Stimulated activated CD4-positive, alpha-beta T cell treated with anti-CD3 and anti-CD28 coated beads, Interleukin-2, amount 100 ng/mL, for 4 hours (primary cell): ENCODE data around the gene COPS7A.

Experiments used
- DNase-seq: peaks from one replicate; pipeline ENCODE4 v3.0.0-alpha.2; 2020; ENCODE audit warnings: low read depth

COPS7A gene, protein sequence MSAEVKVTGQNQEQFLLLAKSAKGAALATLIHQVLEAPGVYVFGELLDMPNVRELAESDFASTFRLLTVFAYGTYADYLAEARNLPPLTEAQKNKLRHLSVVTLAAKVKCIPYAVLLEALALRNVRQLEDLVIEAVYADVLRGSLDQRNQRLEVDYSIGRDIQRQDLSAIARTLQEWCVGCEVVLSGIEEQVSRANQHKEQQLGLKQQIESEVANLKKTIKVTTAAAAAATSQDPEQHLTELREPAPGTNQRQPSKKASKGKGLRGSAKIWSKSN

DNA sequence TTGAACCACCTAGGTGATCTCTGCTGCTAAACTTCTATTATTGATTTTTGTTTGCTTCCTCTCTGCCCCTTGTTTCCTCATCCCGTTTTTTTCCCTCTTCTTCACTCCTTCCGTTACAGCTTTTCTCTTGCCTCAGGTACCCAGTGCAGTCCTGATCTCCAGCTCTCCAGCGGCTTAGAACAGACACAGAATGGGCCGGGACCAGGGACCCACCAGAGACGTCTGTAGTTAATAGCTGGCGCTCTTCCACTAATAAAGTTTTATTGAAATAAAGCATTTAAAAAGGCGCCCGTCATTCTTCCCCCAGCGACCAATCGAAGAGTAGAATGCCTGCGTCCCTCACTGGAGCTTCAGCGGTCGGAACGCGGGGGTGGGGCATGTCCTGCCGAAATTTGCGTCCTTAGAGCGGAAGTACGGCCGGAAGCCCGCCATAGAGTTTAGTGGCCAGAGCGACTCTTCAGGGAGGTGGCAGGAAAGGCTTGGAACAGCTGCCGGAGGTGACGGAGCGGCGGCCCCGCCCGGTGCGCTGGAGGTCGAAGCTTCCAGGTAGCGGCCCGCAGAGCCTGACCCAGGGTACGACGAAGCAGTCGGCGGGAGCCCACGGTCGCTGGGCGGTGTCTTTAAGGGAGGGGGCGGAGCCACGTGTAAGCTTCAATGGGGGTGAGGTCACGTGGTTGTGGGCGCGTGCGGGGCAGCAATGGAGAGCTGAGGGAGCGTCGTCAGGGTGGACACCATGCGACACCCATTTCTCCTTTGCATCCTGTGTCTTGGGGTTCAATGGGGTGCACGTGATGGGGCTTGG is at the start of gene COPS7A:
TSS of gene COPS7A (plus strand) at position 440 of the 802 bp plus-strand sequence. CDS start 611 bp downstream, outside the sequence.
- DNase-seq: peak; percentile 80

DNA sequence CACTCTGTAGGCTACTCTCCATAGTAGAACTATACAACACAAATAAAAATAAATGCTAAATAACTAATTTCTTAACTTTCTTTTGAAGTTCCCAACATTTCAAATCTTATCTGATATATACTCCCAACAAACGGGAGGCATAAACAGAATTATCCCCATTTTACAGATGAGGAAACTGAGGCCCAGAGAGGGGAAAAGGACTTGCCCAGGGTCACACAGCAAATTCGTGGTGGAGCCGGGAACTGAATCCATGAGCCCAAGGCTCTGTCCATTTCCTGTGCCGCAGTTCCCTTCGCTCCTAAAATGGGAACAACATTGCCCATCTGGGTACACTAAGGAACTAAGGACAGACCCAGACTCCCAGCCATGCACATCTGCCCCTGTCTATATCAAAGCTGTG is 46.9 kb upstream of the COPS7A start:
- DNase-seq: no peak

DNA sequence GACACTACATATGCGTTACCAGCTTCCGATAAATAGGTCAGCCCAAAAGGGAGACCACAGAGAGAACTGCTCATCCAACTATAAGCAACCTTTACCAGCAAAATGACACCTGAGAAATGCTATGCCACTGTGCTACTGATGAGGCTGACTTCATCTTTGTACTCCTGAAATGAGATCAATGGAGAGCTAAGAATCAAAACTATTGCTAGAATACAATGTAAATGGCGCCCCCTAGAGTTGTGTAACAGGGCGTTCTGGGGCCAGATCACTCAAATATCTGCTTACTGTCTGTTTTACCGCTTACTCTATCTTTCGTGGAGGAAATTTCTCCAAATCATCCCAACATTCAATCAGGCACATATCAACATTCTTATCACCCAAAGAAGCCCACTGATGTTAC is 39.2 kb upstream of the COPS7A start:
- DNase-seq: peak; percentile 25

DNA sequence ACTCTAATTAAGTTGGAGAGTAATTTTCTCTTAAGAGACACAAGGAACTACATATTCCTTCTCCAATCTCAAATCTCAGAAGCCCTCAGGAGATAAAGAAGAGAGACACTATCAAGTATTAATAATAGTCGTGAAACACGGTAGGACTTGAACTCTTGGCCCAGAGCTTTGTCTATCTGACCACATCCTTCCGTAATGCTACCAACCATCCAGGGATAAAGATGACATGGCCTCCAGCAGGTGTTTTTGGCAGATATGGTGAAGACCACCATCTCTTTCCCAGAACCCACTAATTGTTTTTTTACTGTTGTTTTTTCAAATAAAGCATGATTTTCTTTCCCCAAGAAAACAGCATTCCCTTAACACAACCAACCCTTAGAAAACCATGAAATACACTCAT is 38.0 kb upstream of the COPS7A start:
- no peak for DNase-seq

DNA sequence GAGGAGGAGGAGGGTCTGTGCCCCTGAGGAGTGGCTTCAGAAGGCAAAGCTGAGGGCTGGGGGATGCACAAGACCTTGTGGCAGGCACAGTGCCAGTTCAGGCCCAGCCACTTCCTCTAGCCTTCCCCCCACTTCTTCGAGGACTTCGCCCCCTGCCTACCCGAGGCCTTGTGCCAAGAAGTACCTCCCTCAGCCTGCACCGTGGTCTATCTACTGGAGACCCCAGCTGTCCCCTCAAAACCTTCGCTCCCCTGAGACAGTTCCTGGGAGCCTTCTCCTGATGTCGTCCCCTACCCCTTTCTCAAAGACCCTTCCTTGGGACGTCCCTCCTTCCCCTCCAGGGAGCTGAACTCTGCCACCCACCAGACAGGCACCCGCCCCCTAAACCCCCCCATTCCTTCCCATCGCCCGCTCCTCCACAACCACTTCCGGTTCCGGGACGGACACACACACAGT is 35.3 kb upstream of the COPS7A start:
- DNase-seq: peak; percentile 10

DNA sequence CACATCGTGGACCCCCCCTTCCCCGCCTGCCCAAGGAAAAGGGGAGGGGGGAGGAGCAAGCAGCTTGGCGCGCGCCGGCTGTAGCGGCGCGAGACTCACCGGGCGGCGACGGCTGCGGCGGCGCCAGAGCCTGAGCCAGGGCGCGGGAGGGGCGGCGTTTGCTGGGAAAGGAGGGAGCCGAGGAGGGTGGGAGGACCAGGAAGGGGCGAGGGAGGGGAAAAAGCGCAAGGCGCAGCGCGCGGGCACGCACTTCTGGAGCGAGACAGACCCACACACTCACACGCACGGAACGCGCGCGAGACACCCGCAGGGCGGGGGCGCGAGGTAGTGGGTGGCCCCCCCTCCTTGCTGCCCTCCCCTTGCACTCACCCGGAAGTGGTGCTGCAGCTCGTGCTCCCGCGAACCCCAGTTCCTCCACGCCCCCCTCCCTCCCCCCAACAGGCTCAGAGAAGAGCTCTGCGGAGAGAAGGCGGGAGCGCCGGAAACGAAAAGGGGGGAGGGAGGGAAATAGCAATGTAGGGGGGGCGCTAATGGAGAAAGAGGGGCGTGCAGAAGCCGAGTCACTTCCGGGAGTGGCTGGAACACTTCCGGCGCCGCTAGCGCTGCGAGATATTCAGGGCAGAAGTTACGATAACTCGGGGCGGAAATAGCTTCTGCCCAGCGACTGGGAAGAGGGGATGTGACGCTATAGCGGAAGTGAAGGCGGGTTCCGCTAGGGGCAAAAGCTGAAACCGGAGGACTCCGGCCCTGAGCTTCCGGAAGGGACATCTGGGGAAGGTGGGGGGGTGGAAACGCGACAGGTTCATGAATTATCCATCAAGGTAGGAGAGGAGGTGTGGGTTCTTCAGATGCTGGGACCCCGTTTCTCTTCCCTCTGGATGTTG is 34.6 kb upstream of the COPS7A start, which contains the start of gene ZNF384:
TSS of gene ZNF384 (minus strand) at position 377 of the 884 bp plus-strand sequence. CDS start 9,855 bp downstream, outside the sequence.
- DNase-seq: peak; percentile 93

DNA sequence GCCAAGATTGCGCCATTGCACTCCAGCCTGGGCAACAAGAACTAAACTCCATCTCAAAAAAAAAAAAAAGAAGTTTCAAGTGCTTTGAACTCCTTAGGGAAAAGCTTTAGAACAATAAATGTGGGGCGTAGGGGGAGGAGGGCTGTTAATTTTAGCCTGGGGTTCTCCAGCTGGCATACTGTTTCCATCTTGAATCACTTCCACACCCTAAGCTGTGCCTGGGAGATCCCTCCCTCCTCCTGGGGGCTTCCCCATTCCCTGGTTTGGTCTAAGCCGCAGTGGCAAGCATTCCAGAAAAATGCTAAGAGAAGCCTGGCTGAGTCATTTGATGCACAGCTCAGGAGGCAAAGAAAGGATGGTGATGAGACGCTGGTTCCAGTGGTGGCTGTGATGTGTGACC is 32.4 kb upstream of the COPS7A start:
- DNase-seq: no peak

DNA sequence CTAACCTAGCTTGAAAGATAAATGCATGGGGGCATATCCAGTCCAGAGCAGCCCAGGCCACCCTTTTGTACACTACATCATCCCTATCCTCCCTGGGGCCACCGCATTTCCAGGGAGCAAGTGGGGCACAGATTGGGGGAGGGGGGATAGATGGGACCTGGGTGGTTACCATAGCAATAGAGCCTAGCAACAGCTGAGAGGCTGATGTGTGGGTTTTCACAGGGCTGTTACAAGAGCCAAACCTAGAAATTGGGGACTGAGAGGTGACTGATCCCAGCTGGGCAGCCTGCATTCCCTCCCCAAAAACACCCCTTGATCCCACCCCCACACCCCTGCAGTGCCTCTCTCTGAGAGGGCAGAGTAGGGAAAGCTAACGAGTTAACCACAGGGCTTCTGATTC is 31.0 kb upstream of the COPS7A start:
- DNase-seq: no peak

DNA sequence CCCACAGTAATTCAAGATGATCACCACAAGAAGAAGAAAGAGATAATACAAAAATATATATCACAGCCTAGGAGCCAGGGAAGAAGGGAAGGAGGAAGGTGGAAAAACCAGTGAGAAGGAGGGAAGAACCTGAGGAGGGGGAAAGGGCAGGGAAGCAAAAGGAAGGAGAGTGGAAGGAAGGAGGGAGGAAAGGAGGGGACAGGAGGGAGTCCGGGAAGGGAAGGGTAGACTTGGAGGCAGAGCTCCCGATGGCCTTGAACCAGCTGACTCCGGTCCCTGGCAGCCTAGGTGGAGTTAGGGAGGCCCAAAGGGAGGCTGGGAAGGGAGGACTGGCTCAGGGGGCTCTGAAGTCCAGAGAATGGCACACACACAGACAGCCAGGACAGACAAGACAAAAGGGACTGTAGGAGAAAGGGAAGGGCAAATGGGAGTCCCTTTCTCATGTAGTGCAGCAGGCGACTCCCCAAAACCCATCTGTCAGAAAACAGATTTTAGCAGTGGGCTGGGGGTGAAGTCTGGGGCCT is 30.0 kb upstream of the COPS7A start:
- no peak for DNase-seq

DNA sequence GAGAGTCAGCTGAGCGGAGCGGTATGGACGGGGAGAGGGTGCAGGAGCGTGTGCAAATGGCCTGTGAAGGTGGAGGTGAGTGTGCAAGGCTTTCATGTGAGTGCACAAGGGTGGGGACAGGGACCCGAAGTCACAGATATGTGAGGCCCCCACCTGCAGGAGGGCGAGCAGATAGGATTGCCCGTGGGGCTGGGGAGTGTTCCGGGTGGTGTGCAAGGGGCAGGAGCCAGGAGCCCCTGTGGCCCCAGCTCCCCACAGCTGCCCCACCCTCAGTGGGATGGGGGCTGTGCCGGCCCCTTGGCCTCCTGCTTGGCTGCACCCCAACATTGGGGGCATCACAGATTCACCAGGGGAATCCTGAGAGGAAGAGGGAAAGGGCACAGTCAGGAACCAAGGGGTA is 29.1 kb upstream of the COPS7A start:
- no peak for DNase-seq

DNA sequence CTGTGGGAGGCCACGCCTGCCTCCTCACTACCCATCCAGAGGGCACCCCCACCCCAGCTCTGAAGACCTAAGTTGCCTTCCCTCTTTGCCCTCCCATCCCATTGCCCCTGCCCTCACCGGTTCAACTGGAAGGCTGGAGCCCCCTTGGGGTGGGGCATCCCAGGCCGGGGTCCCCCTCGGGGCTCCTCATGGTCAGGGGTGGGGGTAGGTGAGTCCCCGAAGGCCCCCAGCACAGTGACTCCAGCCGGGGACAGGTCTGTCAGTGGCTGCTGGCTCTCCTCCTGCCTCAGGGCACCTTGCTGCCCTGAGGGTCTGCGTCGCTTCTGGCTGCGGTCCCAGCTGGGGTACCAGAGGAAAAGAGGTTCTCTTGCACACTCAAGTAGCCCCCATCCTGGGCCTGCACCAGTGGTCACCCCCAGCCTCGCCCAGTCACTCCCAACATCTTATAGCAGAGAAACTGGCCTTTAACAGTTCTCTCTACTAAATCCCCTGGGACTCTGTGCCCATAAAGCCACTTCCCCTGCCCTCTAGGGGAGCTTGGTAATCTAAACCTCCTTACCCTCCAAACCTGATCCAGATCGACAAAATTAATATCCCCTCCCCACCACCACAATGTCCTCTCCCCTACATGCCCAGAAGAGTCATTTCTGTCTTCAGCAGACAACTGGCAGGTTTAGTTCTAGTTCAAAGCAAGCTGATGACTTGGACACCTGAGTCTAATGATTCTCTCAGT is 28.4 kb upstream of the COPS7A start:
- no peak for DNase-seq

DNA sequence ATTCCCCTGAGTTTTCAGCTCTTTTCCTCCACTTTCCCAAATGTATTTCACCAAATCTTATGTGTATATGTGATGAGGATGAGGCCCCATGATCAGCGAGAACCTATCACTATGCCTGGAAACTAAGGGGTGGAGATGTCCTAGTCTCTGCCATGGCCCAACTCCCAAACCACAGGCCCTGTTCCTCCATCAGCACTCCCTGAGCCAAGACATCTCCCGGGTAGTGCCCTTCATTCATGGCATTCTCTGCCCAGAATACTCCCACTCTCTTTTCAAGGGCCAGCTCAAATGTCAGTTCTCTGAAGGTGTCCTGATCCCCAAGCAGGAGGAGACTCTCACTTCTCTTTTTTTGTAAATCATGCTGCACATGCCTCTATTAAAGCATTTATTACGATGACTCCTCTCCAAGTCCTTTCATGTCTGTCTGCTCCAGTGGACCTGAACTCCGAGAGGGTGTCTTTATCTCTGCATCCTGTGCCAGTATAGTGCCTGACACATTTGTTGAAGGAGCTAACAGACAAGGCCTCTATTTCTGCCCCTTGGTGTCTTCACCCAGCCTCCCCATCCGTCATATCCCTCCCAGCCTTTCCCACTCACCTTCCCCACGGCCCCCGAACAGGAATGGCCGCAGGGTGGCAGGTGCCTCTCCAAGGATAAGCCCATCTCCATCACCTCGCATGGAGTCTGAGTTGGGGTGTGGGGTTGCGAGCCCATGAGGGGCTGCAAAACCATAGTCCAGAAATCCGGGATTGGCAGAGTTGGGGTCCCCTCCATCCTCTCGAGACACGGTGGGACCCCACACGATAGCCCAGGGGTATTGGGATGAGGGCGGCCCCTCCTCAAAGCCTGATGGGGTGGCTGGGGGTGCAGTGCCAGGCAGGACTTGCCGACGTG is 26.9 kb upstream of the COPS7A start:
- no peak for DNase-seq

DNA sequence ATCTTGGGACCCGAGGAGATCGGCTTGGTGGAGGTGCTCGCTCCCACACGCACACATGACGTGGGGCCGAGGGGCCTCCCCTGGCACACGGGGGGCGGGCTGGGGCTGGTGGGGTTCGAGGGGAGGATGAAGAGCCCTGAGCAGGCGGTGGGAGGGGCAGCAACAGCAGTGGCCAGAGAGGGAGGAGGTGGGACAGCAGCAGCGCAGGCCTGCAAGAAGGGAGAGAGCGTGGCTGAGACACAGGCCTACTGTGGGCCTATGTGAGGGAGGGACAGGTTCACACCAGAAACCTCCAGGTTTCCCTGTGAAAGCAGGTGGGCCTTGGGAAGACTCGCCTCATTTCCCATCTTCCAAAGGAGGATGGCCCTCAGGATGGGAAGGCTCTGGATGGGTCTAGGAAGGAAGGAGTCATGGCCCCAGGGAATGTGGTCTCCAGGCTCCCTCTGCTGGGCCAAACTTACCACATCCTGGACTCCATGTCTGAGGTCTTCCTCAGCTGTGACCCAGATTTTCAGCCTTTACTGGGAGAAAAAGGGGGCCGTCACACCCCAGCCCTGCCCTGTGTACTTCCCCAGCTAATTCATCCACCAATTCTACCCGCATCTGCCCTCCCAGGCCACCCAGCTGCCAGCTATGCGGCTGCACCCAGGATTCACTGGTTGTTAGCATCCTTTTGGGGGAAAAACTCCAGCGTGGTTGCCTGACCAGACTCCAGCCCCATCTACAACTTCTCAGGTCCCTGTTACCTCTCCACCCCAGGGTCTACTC is 26.1 kb upstream of the COPS7A start:
- no peak for DNase-seq

DNA sequence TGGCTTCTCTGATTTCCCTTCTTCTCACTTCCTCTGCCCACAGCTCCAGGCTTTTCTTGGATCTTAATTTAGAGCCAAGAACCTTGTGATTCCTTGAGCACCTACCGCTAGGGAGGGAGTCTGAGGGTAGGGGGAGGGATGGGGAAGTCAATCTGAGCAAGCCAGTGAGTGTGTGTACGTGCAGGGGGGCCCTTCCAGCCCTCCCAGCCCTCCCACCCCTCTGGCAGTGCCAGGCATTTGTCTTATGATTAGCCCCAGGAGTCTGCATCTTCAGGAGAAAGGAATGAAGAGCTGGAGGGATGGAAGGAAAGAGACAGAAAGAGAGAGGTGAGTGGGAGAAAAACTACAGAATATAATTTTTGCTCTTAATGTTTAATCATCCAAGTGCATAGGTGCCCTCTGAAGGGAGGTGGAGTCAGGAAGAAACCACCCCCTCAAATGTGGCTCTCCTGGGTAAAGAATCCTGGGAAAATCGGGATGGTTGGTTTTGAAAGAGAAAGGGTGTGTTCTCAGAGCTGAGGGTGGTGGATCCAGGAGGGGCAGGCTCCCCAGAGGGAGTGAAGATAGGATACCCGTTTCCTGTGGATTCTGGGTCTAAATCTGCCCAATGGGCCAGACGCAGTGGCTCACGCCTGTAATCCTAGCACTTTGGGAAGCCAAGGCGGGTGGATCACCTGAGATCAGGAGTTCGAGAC is 25.3 kb upstream of the COPS7A start:
- no peak for DNase-seq

DNA sequence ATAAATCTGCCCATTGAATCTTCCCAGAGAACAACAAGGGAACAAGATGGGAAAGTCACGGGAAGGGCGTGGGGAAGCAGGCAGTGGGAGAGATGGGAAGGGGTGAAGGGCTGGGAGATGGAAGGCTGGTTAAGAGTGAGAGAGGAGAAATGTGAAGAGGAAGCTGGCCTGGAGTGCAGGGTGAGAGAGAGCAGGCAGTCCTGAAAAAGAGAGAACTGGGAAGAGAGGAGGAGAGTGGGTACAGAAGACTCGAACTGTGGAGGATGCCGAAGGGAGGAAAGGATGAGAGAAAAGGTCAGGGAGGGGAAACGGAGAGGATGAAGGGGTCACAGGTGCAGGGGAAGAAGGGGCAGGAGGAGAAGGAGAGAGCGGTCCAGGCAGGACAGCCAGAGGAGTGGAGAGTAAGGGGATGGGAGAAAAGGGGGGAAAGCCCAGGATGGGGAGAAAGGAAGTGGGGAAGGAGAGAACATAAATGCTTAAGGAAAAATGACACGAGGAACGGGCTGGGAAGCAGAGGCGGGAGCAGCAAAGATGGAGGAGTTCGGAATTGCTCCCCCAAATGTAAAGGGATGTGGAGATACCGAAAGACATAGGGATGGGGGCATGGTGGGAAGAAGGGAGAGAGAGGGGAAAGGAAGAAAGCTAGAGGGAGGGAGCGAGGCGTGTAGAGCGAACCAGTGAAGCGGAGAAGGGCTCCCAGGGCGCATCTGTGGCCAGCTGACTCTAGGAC is 24.4 kb upstream of the COPS7A start:
- DNase-seq: no peak

DNA sequence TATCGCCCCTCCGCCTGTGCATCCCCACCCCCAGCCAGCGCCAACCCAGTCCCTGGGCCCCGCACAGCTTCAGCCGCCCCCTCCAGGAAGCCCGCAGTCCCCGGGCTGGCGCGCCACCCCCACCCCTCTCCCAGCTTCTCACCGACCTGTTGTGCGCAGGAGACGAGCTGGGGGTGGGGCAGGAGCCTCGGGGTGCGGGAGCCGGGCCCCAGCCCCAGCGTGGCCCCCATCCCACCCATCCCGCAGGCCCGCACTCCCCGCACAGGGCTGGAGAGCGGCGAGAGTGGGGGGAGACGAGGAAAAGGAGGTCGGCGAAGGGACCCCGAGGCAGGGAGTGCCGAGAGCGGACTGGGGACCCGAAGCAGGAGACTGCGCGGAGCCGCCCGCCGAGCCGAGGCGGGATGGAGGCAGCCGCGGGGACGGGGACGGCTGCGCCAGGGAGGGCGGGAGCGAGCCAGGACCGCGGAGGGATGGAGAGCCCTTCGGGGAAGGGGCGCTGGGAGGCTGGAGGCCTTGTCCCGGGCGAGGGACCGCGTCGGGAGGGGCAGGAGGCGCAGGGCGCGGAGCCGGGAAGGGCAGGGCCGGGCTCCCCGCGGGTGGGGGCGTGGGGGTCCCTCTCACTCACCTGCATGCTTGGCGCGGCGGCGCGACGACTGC is 23.7 kb upstream of the COPS7A start:
- DNase-seq: no peak

DNA sequence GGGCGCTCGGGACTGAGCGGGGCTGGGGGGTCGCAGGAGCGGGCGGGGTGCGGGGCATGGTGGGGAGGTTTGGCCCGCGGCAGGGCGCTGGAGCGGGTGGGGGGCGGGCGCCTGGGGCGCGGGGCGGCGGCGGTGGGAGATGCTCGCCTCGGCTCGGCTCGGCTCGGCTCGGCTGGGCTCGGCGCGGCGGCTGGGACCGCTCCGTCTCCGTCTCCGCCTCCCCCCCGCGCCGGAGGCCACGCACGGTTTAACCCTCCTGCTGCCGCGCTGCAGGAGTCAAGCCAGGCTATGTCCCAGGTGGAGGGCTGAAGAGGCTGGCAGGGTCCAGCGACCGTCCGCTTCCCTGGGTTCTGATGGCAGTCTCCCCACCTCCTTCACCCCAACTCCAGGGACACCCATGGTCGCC is 23.2 kb upstream of the COPS7A start, which contains the start of gene PIANP:
TSS of gene PIANP (minus strand) at position 170 of the 406 bp plus-strand sequence. CDS start 2,754 bp downstream, outside the sequence.
- peak; percentile 32 for DNase-seq
